ENCODE data around the gene WDR73. TPM values are rescaled to one million over a fixed set of nuclear protein-coding genes. Genes with fewer than 3 reads are reported as not detected.

Gene WDR73
- total and polyA plus RNA-seq, 2 of the 8 experiments (the other 6 are each of a cell fraction or from before 2014, with no cell fraction given): 22.7 to 23.1 TPM

DNA sequence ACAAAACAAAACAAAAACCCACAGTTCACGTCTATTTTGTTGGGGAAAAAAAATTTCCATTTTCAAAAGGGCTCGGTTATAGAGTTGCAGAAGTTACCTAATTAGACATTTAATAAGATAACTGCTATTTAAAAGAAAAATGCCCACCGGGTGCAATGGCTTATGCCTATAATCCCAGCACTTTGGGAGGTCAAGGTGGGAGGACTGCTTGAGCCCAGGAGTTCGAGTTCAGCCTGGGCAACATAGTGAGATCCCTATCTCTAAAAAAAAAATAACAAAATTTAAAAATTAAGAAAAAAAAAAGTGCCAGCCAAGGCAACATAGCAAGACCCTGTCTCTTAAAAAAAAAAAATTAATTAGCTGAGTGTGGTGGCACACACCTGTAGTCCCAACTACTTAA, 42.7 kb upstream of the WDR73 start:
- Histone ChIP-seq H3K9ac (replicated peaks in 1 of 4; ENCODE audit: extremely low read depth in 1 of 4, low read depth in 3 of 4, low read length in 3 of 4) (no peak overlapping the region), H2AK5ac (ENCODE audit: low read depth, low read length) (no peak overlapping the region), H2BK15ac (ENCODE audit: low read length) (no peak overlapping the region), H3K79me1 (ENCODE audit: low read depth, low read length) (peaks cover 2% of the 10 kb centered on the region), H3K23me2 (ENCODE audit: low read depth, low read length) (no peaks in the 10 kb centered on the region), H3K27me3 (replicated peaks in 1 of 4; ENCODE audit: control insufficient read depth in 3 of 4, extremely low read depth in 1 of 4, insufficient read depth in 3 of 4, low read length in 3 of 4) (no peaks in the 10 kb centered on the region), H2BK120ac (replicated peaks; ENCODE audit: low read depth, low read length) (no peak overlapping the region), H3K4ac (replicated peaks; ENCODE audit: insufficient read length, low read depth, low read length) (no peak overlapping the region), H4K5ac (ENCODE audit: insufficient read length, low read depth, low read length) (no peak overlapping the region), H3K23ac (ENCODE audit: insufficient read length) (no peak overlapping the region), H4K91ac (replicated peaks; ENCODE audit: insufficient read length, low read length) (no peak overlapping the region), H3K4me2 (ENCODE audit: insufficient read depth in 1 of 2, low read depth in 2 of 2, low read length in 2 of 2) (no peak overlapping the region), H4K8ac (ENCODE audit: extremely low read depth, insufficient read depth, low read length) (no peak overlapping the region), H3K18ac (ENCODE audit: extremely low read depth, low read length) (no peak overlapping the region), H2BK20ac (ENCODE audit: low read length) (no peak overlapping the region), H3K9me3 (ENCODE audit: insufficient read depth in 2 of 2, low read depth in 1 of 2, low read length in 1 of 2) (no peaks in the 10 kb centered on the region), H3K56ac (replicated peaks; ENCODE audit: insufficient read length, low read depth, low read length) (no peak overlapping the region), H3K36me3 (ENCODE audit: control insufficient read depth in 2 of 4, insufficient read depth in 4 of 4, low read length in 3 of 4) (no peaks in the 10 kb centered on the region), H3K79me2 (ENCODE audit: control insufficient read depth in 1 of 2, insufficient read depth in 2 of 2, low read length in 2 of 2) (peaks cover 0 to 96% of the 10 kb centered on the region in 2 experiments; a peak in 3 of 4 replicates), H2AFZ (ENCODE audit: low read length) (no peak overlapping the region), H4K20me1 (replicated peaks in 1 of 2; ENCODE audit: control insufficient read depth in 1 of 2, insufficient read depth in 2 of 2, low read length in 2 of 2) (peaks cover 0 to 6% of the 10 kb centered on the region in 2 experiments), H3K27ac (ENCODE audit: low read depth, low read length) (no peak overlapping the region), H3K4me3 (ENCODE audit: extremely low read depth in 1 of 4, insufficient read depth in 2 of 4, low read depth in 3 of 4, low read length in 4 of 4) (no peak overlapping the region), H3K14ac (ENCODE audit: insufficient read length) (no peak overlapping the region), H2BK5ac (ENCODE audit: low read depth, low read length) (no peak overlapping the region), H2BK12ac (ENCODE audit: low read depth, low read length) (no peak overlapping the region), H3K4me1 (replicated peaks in 1 of 4; ENCODE audit: control insufficient read depth in 3 of 4, insufficient read depth in 4 of 4, low read length in 3 of 4) (no peaks in the 10 kb centered on the region)
- 93% methylated on average over 4 of the region's 4 CpGs; no CpG with 5 or more reads in 1 of the 2 experiments for WGBS, 2 experiments (ENCODE audit: extremely low coverage in 1 of 2, insufficient coverage in 1 of 2, insufficient read length in 1 of 2, insufficient replicate concordance in 2 of 2, low coverage in 1 of 2, low lambda C conversion rate in 2 of 2, missing lambda C conversion rate in 1 of 2)
- no peak for DNase-seq (ENCODE audit: low read depth in 1 of 2, low spot score in 2 of 2)
- FAIRE-seq: no peak
- ChIA-PET POLR2A (ENCODE audit: partially characterized antibody) (interaction anchor here (0.6 to 0.9 kb wide), 2 partner anchors 17 to 25 kb away, joined by 3 read pairs; no protein-coding TSS in a partner anchor), CTCF (ENCODE audit: partially characterized antibody) (interaction anchor here (1.7 kb wide), 1 partner anchor 10 kb away, joined by 7 read pairs; no protein-coding TSS in a partner anchor)
- TF ChIP-seq, protein P1, sequence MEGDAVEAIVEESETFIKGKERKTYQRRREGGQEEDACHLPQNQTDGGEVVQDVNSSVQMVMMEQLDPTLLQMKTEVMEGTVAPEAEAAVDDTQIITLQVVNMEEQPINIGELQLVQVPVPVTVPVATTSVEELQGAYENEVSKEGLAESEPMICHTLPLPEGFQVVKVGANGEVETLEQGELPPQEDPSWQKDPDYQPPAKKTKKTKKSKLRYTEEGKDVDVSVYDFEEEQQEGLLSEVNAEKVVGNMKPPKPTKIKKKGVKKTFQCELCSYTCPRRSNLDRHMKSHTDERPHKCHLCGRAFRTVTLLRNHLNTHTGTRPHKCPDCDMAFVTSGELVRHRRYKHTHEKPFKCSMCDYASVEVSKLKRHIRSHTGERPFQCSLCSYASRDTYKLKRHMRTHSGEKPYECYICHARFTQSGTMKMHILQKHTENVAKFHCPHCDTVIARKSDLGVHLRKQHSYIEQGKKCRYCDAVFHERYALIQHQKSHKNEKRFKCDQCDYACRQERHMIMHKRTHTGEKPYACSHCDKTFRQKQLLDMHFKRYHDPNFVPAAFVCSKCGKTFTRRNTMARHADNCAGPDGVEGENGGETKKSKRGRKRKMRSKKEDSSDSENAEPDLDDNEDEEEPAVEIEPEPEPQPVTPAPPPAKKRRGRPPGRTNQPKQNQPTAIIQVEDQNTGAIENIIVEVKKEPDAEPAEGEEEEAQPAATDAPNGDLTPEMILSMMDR (IDR thresholded peaks at IDR 0.05; ENCODE audit: control extremely low read depth in 1 of 3, insufficient read depth in 1 of 3, low read depth in 1 of 3, low read length in 3 of 3): no peak
- no peak for TF ChIP-seq ASH2L (IDR thresholded peaks at IDR 0.05; ENCODE audit: low read length)
- TF ChIP-seq BACH1 (IDR thresholded peaks at IDR 0.05; ENCODE audit: low read length): no peak
- TF ChIP-seq SIN3A (conservative IDR thresholded peaks at IDR 0.05 in 1 of 2, IDR thresholded peaks at IDR 0.05 in 1 of 2; ENCODE audit: low read depth in 1 of 2, low read length in 2 of 2): no peak
- TF ChIP-seq ZNF274 (IDR thresholded peaks at IDR 0.05; ENCODE audit: borderline replicate concordance, extremely low read depth, low read length): no peak
- TF ChIP-seq, protein P2, sequence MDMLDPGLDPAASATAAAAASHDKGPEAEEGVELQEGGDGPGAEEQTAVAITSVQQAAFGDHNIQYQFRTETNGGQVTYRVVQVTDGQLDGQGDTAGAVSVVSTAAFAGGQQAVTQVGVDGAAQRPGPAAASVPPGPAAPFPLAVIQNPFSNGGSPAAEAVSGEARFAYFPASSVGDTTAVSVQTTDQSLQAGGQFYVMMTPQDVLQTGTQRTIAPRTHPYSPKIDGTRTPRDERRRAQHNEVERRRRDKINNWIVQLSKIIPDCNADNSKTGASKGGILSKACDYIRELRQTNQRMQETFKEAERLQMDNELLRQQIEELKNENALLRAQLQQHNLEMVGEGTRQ (IDR thresholded peaks at IDR 0.05; ENCODE audit: low read length): no peak
- no peak for TF ChIP-seq MAFK (IDR thresholded peaks at IDR 0.05; ENCODE audit: low read depth, low read length)
- TF ChIP-seq SP4 (IDR thresholded peaks at IDR 0.05; ENCODE audit: low read length): no peak
- no peak for TF ChIP-seq BRCA1 (IDR thresholded peaks at IDR 0.05; ENCODE audit: low read depth, low read length)
- no peak for TF ChIP-seq SRF (IDR thresholded peaks at IDR 0.05; ENCODE audit: low read depth, low read length)
- no peak for TF ChIP-seq RBBP5 (IDR thresholded peaks at IDR 0.05; ENCODE audit: borderline replicate concordance, low read depth, low read length)
